CD4-positive, alpha-beta T cell treated with Interferon gamma for 1 hour (primary cell): ENCODE results near the gene ATXN7L3.

Experiments used
- DNase-seq: peaks from one replicate; pipeline ENCODE4 v3.0.0-alpha.2; 2020

The ATXN7L3 gene

GRCh38 chr17:44217738-44218343 lies 18.2 kb upstream of the ATXN7L3 start:
- no peak for DNase-seq

- DNase-seq = no peak
Measured at GRCh38 chr17:44216694-44217093, 17.0 kb upstream of the ATXN7L3 start.

- peak; percentile 64 for DNase-seq
Measured at GRCh38 chr17:44216173-44216572, 16.5 kb upstream of the ATXN7L3 start.

- no peak for DNase-seq
Measured at GRCh38 chr17:44214896-44215295, 15.2 kb upstream of the ATXN7L3 start.

GRCh38 chr17:44214230-44214494 lies 14.5 kb upstream of the ATXN7L3 start:
- DNase-seq = no peak

GRCh38 chr17:44213403-44214229 lies 13.9 kb upstream of the ATXN7L3 start:
- DNase-seq = no peak

- DNase-seq = no peak
Measured at GRCh38 chr17:44212507-44213402, 13.1 kb upstream of the ATXN7L3 start.

- DNase-seq = no peak
Measured at GRCh38 chr17:44211281-44212265, 11.9 kb upstream of the ATXN7L3 start.

- DNase-seq = peak; percentile 91
Measured at GRCh38 chr17:44210342-44211192, 10.9 kb upstream of the ATXN7L3 start.

- no peak for DNase-seq
Measured at GRCh38 chr17:44209786-44210341, 10.2 kb upstream of the ATXN7L3 start.

- no peak for DNase-seq
Measured at GRCh38 chr17:44207743-44208142, 8.1 kb upstream of the ATXN7L3 start.

- no peak for DNase-seq
Measured at GRCh38 chr17:44207319-44207718, 7.6 kb upstream of the ATXN7L3 start.

GRCh38 chr17:44206825-44207155 lies 7.1 kb upstream of the ATXN7L3 start:
- no peak for DNase-seq

- no peak for DNase-seq
Measured at GRCh38 chr17:44205962-44206824, 6.5 kb upstream of the ATXN7L3 start.

GRCh38 chr17:44204441-44204882 lies 4.8 kb upstream of the ATXN7L3 start:
- no peak for DNase-seq

- DNase-seq = peak; percentile 58
Measured at GRCh38 chr17:44203731-44204440, 4.2 kb upstream of the ATXN7L3 start.

GRCh38 chr17:44202756-44203155 lies 3.1 kb upstream of the ATXN7L3 start:
- DNase-seq = no peak

GRCh38 chr17:44200478-44201155 lies 933 bp upstream of the ATXN7L3 start:
- DNase-seq = no peak
